DND-41 (cell line): ENCODE results near the gene CERS2.
"Not testable (repeated sequence)": the region's sequence is repeated elsewhere in the genome, so short reads cannot be mapped to it uniquely, and the experiment has no call there.

Experiments
- ATAC-seq: fragments of 200-7000 bp; cut with Tn5 transposase; 3 replicates; pipeline ENCODE4 v1.9.1; 2021; ENCODE audit warnings: low read depth; ENCODE audit not compliant: insufficient read depth
- DNase-seq: peaks from one replicate; pipeline ENCODE4 v3.0.0-alpha.2; 2020
- H2AFZ ChIP-seq: 2 replicates; pipeline ENCODE4 v1.6.0; 2012; ENCODE audit warnings: low read depth, low read length
- H3K27ac ChIP-seq: 2 replicates; pipeline ENCODE4 v1.5.1; 2012; ENCODE audit warnings: low read length, inconsistent platforms
- H3K27me3 ChIP-seq: fragments of 200-600 bp; sonication (generic); 2 replicates; pipeline ENCODE4 v1.6.0; 2012; ENCODE audit warnings: low read length, mild to moderate bottlenecking, inconsistent platforms; ENCODE audit not compliant: insufficient read depth, poor library complexity
- H3K36me3 ChIP-seq: 2 replicates; pipeline ENCODE4 v1.5.1; 2012; ENCODE audit warnings: low read length, inconsistent platforms; ENCODE audit not compliant: insufficient read depth
- H3K4me1 ChIP-seq: 2 replicates; pipeline ENCODE4 v1.5.1; 2012; ENCODE audit warnings: mild to moderate bottlenecking, low read length; ENCODE audit not compliant: insufficient read depth
- H3K4me2 ChIP-seq: 2 replicates; pipeline ENCODE4 v1.6.0; 2012; ENCODE audit warnings: mild to moderate bottlenecking, moderate library complexity, low read length, inconsistent platforms; ENCODE audit not compliant: insufficient read depth
- H3K4me3 ChIP-seq, 2 experiments: fragments of 200-600 bp in 1 of 2; shearing (Covaris generic) in 1 of 2; 2 replicates each; pipeline ENCODE4 v1.5.1; 2012 to 2016; ENCODE audit warnings: inconsistent platforms in 2 of 2, low read length in 2 of 2, mild to moderate bottlenecking in 2 of 2, low read depth in 1 of 2, moderate library complexity in 1 of 2
- H3K79me2 ChIP-seq: 2 replicates; pipeline ENCODE4 v1.6.0; 2012; ENCODE audit warnings: low read length, inconsistent platforms; ENCODE audit not compliant: insufficient read depth
- H3K9ac ChIP-seq: 2 replicates; pipeline ENCODE4 v1.6.0; 2012; ENCODE audit warnings: low read depth, mild to moderate bottlenecking, inconsistent platforms, low read length, moderate library complexity
- H3K9me3 ChIP-seq: 2 replicates; pipeline ENCODE4 v1.5.1; 2012; ENCODE audit warnings: low read length, moderate library complexity, mild to moderate bottlenecking, inconsistent platforms; ENCODE audit not compliant: insufficient read depth, severe bottlenecking
- H4K20me1 ChIP-seq: 2 replicates; pipeline ENCODE4 v1.6.0; 2012; ENCODE audit warnings: low read length; ENCODE audit not compliant: insufficient read depth
- EZH2 ChIP-seq: IDR thresholded peaks from 3 replicates; pipeline ENCODE4 v1.6.1; 2012; ENCODE audit warnings: borderline replicate concordance, low read depth, mild to moderate bottlenecking, moderate library complexity, low read length, inconsistent platforms; ENCODE audit not compliant: severe bottlenecking
- TF ChIP-seq, protein P1 (sequence below): IDR thresholded peaks from 2 replicates; pipeline ENCODE4 v1.5.1; 2012; ENCODE audit warnings: borderline replicate concordance, low read length, moderate library complexity, mild to moderate bottlenecking; ENCODE audit not compliant: poor library complexity, severe bottlenecking; ENCODE audit errors: extremely low read depth

The CERS2 gene

DNA sequence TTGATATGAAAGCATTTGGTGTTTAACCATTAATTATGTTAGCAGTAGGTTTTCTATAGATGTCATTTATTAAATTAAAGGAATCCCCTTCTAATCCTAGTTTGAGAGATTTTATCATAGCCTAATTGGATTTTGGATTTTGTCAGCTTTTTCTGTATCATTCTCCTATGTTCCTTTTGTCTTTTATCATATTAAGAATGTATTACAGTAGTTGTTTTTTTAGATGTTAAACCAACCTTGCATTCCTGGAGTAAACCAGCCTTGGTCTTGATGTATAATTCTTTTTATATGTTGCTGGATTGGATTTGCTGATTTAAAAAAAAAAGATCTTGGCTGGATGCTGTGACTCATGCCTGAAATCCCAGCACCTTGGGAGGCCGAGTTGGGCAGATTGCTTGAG lies 42.9 kb downstream of the CERS2 start:
- peaks cover 42% of the 10 kb centered on the region for H3K79me2 ChIP-seq
- DNase-seq: no peak
- ATAC-seq: no peak

GRCh38 chr1:150928775-150929174 lies 45.9 kb downstream of the CERS2 start:
- H3K4me3 ChIP-seq, H3K9ac ChIP-seq, H3K4me2 ChIP-seq, DNase-seq, H4K20me1 ChIP-seq, H3K27ac ChIP-seq, ATAC-seq, H3K27me3 ChIP-seq, H2AFZ ChIP-seq: not testable (repeated sequence)
- H3K79me2 ChIP-seq: peaks cover 36% of the 10 kb centered on the region
- H3K36me3 ChIP-seq: peaks cover 60% of the 10 kb centered on the region
- H3K4me1 ChIP-seq: peaks cover 22% of the 10 kb centered on the region
- H3K9me3 ChIP-seq: peaks cover 11% of the 10 kb centered on the region

More for the DNA sequence above, 42.9 kb downstream of the CERS2 start:
- Histone ChIP-seq H3K36me3 (peaks cover 74% of the 10 kb centered on the region), H3K27me3 (no peaks in the 10 kb centered on the region), H3K4me1 (peaks cover 16% of the 10 kb centered on the region), H3K9ac (no peak overlapping the region), H2AFZ (no peak overlapping the region), H3K27ac (no peak overlapping the region), H4K20me1 (no peaks in the 10 kb centered on the region), H3K4me3 (no peak overlapping the region), H3K9me3 (peaks cover 11% of the 10 kb centered on the region), H3K4me2 (no peak overlapping the region)
- no peak for TF ChIP-seq EZH2
- TF ChIP-seq, protein P1, sequence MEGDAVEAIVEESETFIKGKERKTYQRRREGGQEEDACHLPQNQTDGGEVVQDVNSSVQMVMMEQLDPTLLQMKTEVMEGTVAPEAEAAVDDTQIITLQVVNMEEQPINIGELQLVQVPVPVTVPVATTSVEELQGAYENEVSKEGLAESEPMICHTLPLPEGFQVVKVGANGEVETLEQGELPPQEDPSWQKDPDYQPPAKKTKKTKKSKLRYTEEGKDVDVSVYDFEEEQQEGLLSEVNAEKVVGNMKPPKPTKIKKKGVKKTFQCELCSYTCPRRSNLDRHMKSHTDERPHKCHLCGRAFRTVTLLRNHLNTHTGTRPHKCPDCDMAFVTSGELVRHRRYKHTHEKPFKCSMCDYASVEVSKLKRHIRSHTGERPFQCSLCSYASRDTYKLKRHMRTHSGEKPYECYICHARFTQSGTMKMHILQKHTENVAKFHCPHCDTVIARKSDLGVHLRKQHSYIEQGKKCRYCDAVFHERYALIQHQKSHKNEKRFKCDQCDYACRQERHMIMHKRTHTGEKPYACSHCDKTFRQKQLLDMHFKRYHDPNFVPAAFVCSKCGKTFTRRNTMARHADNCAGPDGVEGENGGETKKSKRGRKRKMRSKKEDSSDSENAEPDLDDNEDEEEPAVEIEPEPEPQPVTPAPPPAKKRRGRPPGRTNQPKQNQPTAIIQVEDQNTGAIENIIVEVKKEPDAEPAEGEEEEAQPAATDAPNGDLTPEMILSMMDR: no peak

DNA sequence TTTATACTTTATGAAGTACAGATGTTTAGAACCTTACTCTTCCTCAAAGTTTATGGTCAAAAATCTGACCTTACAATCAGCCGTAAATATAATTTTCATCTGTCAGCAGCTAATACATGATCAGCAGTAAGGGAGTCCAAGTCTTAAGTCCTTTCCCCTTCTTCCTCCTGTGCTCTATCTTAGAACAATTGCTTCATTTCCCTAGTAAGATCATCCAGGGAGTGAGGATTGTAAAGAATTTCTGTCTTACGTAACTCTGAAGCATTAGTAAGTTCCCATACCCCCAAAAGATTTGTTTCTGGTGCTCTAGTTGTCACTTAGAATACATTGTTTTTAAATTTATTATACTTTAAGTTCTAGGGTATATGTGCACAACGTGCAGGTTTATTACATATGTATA lies 46.3 kb downstream of the CERS2 start:
- Histone ChIP-seq H3K79me2 (peaks cover 34% of the 10 kb centered on the region), H4K20me1 (no peaks in the 10 kb centered on the region), H3K27ac (no peak overlapping the region), H3K4me3 (no peak overlapping the region), H3K9me3 (peaks cover 11% of the 10 kb centered on the region), H3K36me3 (peaks cover 57% of the 10 kb centered on the region), H3K27me3 (no peaks in the 10 kb centered on the region), H3K4me2 (peak overlapping the region; percentile 75; the same call in 1 of the 2 replicates), H3K9ac (no peak overlapping the region), H3K4me1 (peaks cover 22% of the 10 kb centered on the region), H2AFZ (no peak overlapping the region)
- ATAC-seq (no peak), DNase-seq (no peak)
- TF ChIP-seq, protein P1: no peak
- TF ChIP-seq EZH2: no peak

GRCh38 chr1:150927624-150928023 lies 47.0 kb downstream of the CERS2 start:
- TF ChIP-seq EZH2: no peak
- TF ChIP-seq, protein P1: no peak
- DNase-seq: no peak
- H3K9me3 ChIP-seq: peaks cover 11% of the 10 kb centered on the region
- H3K79me2 ChIP-seq: peaks cover 28% of the 10 kb centered on the region
- no peak overlapping the region; the same call in 1 of the 2 replicates for H3K27ac ChIP-seq
- peaks cover 22% of the 10 kb centered on the region for H3K4me1 ChIP-seq
- peak overlapping the region; percentile 75 for H3K4me2 ChIP-seq
- ATAC-seq: no peak
- H2AFZ ChIP-seq: no peak overlapping the region
- H4K20me1 ChIP-seq: no peaks in the 10 kb centered on the region
- H3K4me3 ChIP-seq: peak overlapping the region in 1 of 2 experiments; percentile 79; a peak in 2 of 4 replicates
- peak overlapping the region; percentile 75 for H3K9ac ChIP-seq
- peaks cover 51% of the 10 kb centered on the region for H3K36me3 ChIP-seq
- no peaks in the 10 kb centered on the region for H3K27me3 ChIP-seq
